NCI-H2196 treated with DMSO at 0.1 percent for 48 hours (cell line): Measurements from ENCODE around the gene DKKL1.

Experiments
- DNase-seq: peaks from one replicate; lab custom pipeline; 2025; ENCODE audit not compliant: unreplicated experiment; lab: John Stamatoyannopoulos, UW

Gene DKKL1

GRCh38 chr19:49337267-49338022 is 26.2 kb upstream of the DKKL1 start:
- DNase-seq, result no peak

GRCh38 chr19:49338023-49338677 is 25.5 kb upstream of the DKKL1 start:
- no peak for DNase-seq

- DNase-seq, result peak; percentile 93
These were observed 24.9 kb upstream of the DKKL1 start for GRCh38 chr19:49338691-49339300.

GRCh38 chr19:49339301-49340068 is 24.2 kb upstream of the DKKL1 start:
- DNase-seq, result peak; percentile 97

GRCh38 chr19:49340069-49340864 is 23.4 kb upstream of the DKKL1 start:
- DNase-seq, result peak; percentile 84

GRCh38 chr19:49340865-49341718 is 22.6 kb upstream of the DKKL1 start:
- no peak for DNase-seq

- no peak for DNase-seq
These were observed 21.4 kb upstream of the DKKL1 start for GRCh38 chr19:49342291-49342721.

DNA sequence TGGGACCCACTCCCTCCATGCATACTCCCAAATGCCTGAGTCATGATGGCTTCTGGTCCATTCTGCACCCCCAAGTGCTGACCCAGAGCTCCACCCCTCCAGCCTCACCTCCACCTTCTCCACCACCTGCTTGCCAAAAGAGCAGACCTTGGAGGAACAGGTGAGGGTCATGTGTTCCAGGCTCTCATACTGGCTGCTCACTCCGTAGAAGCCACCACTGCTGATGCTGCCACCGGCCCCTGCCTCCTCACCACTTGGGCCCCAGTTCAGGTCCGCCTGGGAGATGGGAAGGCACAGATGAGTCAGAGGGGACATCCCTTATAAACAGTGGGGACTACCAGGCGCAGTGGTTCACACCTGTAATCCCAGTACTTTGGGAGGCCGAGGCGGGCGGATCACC is 20.6 kb upstream of the DKKL1 start:
- DNase-seq, result no peak

GRCh38 chr19:49344505-49345423 is 18.9 kb upstream of the DKKL1 start:
- DNase-seq, result no peak

DNA sequence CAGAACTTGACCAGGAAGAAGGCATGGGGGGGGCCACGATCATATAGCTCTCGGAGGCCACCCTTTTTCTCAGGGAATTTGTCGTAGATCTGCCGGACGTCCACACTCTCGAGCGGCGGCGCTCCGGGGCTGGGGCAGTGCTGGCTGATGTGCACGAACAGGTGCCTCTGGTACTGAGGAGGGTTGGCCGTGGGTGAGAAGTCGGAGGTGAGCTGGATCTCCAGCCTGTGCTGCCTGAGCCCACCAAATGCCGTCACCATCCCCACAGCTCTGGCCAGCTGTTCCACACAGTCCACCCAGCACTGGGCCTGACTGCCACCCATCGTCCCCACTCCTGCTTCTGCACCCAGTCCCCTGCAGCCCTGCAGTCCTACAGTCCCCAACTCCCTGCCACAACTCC is 16.5 kb upstream of the DKKL1 start:
- DNase-seq, result no peak

- DNase-seq, result peak; percentile 28
These were observed 15.8 kb upstream of the DKKL1 start for GRCh38 chr19:49347835-49348234.

DNA sequence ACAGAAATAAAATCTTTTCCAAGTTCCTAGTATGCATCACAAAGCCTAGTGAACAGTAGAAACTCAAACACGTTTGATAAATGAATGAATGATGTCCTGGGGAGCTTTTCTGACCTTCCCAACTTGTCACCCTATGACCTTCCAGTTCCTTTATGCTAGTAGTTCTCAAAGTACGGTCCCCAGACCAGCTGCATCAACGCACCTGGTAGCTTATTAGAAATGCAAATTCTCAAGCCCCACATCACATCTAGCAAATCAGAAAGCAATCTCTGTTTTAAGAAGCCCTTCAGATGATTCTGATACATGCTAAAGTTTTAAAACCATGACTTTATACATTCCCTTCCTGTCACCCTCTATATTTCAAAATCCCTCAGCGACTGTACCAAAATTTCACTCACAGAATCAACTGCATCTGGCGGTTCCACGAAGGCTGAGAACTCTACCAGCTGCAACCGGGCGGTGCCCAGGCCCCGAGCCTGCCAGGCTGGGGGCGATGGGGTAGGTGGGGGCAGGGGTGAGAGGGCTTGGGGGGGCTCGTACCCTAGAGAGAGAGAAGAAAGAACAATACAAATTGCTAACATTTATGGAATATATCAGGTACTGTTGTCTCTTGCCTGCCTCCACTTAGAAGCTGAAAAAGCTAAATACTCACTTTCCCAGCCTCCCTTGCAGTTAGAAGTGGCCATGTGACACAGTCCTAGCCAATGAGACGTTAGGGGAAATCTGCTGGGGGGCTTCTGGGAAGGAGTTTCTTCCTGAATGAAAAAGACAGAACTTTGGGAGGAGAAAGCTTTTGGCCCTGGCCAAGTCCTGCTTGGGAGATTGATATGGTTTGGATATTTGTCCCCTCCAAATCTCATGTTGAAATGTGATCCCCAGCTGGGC is 15.1 kb upstream of the DKKL1 start:
- DNase-seq, result no peak

- no peak for DNase-seq
These were observed 14.1 kb upstream of the DKKL1 start for GRCh38 chr19:49349567-49349966.

- no peak for DNase-seq
These were observed 7.7 kb upstream of the DKKL1 start for GRCh38 chr19:49355909-49356353.

DNA sequence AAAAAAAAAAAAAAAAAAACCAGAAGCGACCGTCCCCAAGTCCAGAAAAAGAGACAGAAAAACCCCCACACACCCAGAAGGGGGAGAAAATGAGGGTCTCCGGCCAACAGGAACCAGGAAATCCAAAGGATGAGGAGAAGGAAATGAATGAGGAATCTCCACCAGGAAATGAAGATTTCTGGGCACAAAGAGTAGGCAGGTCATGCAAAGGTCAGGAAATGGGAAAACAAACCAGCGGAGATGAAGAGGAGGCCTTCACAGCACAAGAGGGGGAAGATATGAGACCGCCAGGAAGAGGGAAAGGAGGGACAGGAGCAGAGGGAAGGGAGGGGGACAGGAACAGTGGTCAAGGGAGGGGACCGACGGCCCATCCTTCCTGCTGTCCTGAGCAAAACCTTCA is 7.3 kb upstream of the DKKL1 start:
- DNase-seq, result no peak

GRCh38 chr19:49357186-49357585 is 6.5 kb upstream of the DKKL1 start:
- no peak for DNase-seq
